ENCODE results near the gene GOLGA6B.
"Not testable (repeated sequence)": the region's sequence is repeated elsewhere in the genome, so short reads cannot be mapped to it uniquely, and the experiment has no call there.

- TF ChIP-seq PRDM1 (tag by site-specific recombination; IDR thresholded peaks at IDR 0.05); ZNF670 (tag by site-specific recombination; IDR thresholded peaks at IDR 0.05; ENCODE audit: low read depth); CTCF (tag by site-specific recombination; IDR thresholded peaks at IDR 0.05); ZNF391 (tag by site-specific recombination; IDR thresholded peaks at IDR 0.05; ENCODE audit: borderline replicate concordance, low read depth); ZNF155 (tag by site-specific recombination; IDR thresholded peaks at IDR 0.05); REST (tag by site-specific recombination; IDR thresholded peaks at IDR 0.05): not testable (repeated sequence)
These were observed 5.8 kb upstream of the GOLGA6B start for GRCh38 chr15:72648631-72649253.

Data from HEK293 (cell line).